ENCODE measurements around the gene ERF. TPM values are rescaled to one million over a fixed set of nuclear protein-coding genes. Genes with fewer than 3 reads are reported as not detected.

ERF gene
- total RNA-seq, 1 experiment from 2014 or later: 96.1 TPM

DNA sequence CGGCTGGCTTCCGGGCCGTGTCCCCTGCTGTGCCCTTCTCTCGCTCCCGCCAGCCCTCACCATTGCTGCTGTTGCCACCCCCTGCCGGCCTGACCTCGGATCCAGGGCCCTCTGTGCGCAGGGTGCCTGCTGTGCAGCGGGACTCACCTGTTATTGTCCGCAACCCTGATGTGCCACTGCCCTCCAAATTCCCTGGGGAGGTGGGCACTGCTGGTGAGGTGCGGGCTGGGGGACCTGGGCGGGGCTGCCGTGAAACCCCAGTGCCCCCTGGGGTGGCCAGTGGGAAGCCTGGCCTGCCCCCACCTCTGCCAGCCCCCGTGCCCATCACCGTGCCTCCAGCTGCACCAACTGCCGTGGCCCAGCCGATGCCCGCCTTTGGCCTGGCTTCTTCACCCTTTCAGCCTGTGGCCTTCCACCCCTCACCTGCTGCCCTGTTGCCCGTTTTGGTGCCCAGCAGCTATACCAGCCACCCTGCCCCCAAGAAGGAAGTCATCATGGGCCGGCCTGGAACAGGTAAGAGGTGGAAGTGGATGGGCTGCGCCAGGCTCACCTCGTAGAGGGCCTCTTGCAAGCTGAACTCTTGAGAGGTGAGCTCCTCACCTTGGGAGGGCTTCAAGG lies 19.2 kb upstream of the ERF start:
- Histone ChIP-seq H3K36me3 (ENCODE audit: control insufficient read depth in 1 of 2, insufficient read depth in 2 of 2, low read length in 2 of 2) (peaks cover 3 to 5% of the 10 kb centered on the region in 2 experiments; a peak in 2 of 4 replicates), H3K9me3 (ENCODE audit: control insufficient read depth in 1 of 2, insufficient read depth in 1 of 2, low read depth in 1 of 2, low read length in 2 of 2) (no peaks in the 10 kb centered on the region), H3K4me2 (ENCODE audit: low read length) (no peak overlapping the region), H3K4me1 (ENCODE audit: control insufficient read depth in 1 of 2, insufficient read depth in 2 of 2, low read length in 2 of 2) (peaks cover 31 to 38% of the 10 kb centered on the region in 2 experiments), H3K4me3 (replicated peaks in 1 of 2; ENCODE audit: low read depth in 1 of 2, low read length in 2 of 2) (no peak overlapping the region), H3K27me3 (ENCODE audit: insufficient read depth, low read length) (no peaks in the 10 kb centered on the region), H3K27ac (ENCODE audit: low read depth, low read length) (no peak overlapping the region), H3K79me2 (ENCODE audit: insufficient read depth, low read length) (peaks cover 16% of the 10 kb centered on the region), H3K9me2 (ENCODE audit: insufficient read depth) (no peaks in the 10 kb centered on the region), H4K20me1 (ENCODE audit: insufficient read depth) (no peaks in the 10 kb centered on the region), H3K9ac (ENCODE audit: low read length) (no peak overlapping the region), H2AFZ (ENCODE audit: low read depth, low read length, poor library complexity, severe bottlenecking) (no peak overlapping the region)
- CTCF ChIA-PET: no interaction called here
- intact Hi-C loops (cut with micrococcal nuclease): no loop called here
- TF ChIP-seq ZFX (IDR thresholded peaks at IDR 0.05) (no peak), SP1 (IDR thresholded peaks at IDR 0.05; ENCODE audit: low read depth) (no peak), SRF (IDR thresholded peaks at IDR 0.05; ENCODE audit: low read depth) (no peak), EZH2phosphoT487 (IDR thresholded peaks at IDR 0.05; ENCODE audit: borderline replicate concordance) (no peak), CTCF (IDR thresholded peaks at IDR 0.05 in 2 of 3, conservative IDR thresholded peaks at IDR 0.05 in 1 of 3; ENCODE audit: borderline replicate concordance in 1 of 3, insufficient read depth in 1 of 3, low read depth in 2 of 3, low read length in 2 of 3) (no peak), RAD21 (IDR thresholded peaks at IDR 0.05; ENCODE audit: low read depth) (no peak), FOSL1 (IDR thresholded peaks at IDR 0.05; ENCODE audit: low read depth) (no peak), EGR1 (IDR thresholded peaks at IDR 0.05; ENCODE audit: low read depth) (no peak), YY1 (IDR thresholded peaks at IDR 0.05; ENCODE audit: extremely low read depth, insufficient replicate concordance, low read depth, low read length) (no peak), POLR2AphosphoS5 (IDR thresholded peaks at IDR 0.05; ENCODE audit: low read depth, low read length) (no peak), JUND (IDR thresholded peaks at IDR 0.05) (no peak), CEBPB (IDR thresholded peaks at IDR 0.05; ENCODE audit: low read depth) (no peak), POLR2A (IDR thresholded peaks at IDR 0.05; ENCODE audit: borderline replicate concordance, extremely low read depth, insufficient read depth, insufficient read length) (no peak), SIN3A (IDR thresholded peaks at IDR 0.05; ENCODE audit: low read depth) (no peak)
- ATAC-seq: no peak
- no peak for DNase-seq (ENCODE audit: low read depth, low spot score)
- RAD21 ChIA-PET (ENCODE audit: low non-redundant PET in 1 of 2, low total read pairs in 2 of 2, uncharacterized antibody in 2 of 2, unreplicated experiment in 2 of 2): no interaction called here
- POLR2A ChIA-PET: interaction anchor here (1.1 kb wide), 1 partner anchor 16 kb away, joined by 3 read pairs; no protein-coding TSS in a partner anchor
- no TSS peak for BruUV-seq (replicated peaks)
